ENCODE data around the gene VPS35. TPM values are rescaled to one million over a fixed set of nuclear protein-coding genes. Genes with fewer than 3 reads are reported as not detected.
A peak's percentile ranks its signal among the peaks of the same experiment; 100 is the strongest.

Gene VPS35
- 168 and 181 TPM in 2 replicates for total RNA-seq (2022)
- Bru-seq, nascent RNA: percentile 91 among the genes with signal in this experiment
- percentile 97 among the genes with signal in this experiment for BruChase-seq, experiment 1, labeled RNA remaining after a 6-hour chase
- BruChase-seq, experiment 2, labeled RNA remaining after a 2-hour chase: percentile 93 among the genes with signal in this experiment
- long read RNA-seq, full-length matches to known transcripts: 226 of 316 reads
- long read RNA-seq, partial matches to known transcripts: 47 of 316 reads
- long read RNA-seq, other reads (novel, unspliced or antisense): 43 of 316 reads

GRCh38 chr16:46688654-46689364 lies at the start of gene VPS35:
VPS35 (minus strand) TSS chr16:46689178; CDS start chr16:46689133, 45 bp downstream.
- Mint-ChIP-seq H3K27ac (ENCODE audit: unreplicated experiment) (no peak within 1 kb of the TSS), H3K4me3 (ENCODE audit: low read depth, unreplicated experiment) (no peak within 1 kb of the TSS), H3K36me3 (ENCODE audit: insufficient read depth, unreplicated experiment) (no peaks in the 10 kb centered on the region), H3K4me1 (ENCODE audit: low read depth, unreplicated experiment) (peaks cover 48% of the 10 kb centered on the region), H3K27me3 (ENCODE audit: unreplicated experiment) (no peaks in the 10 kb centered on the region), H3K9me3 (ENCODE audit: low read depth, unreplicated experiment) (no peaks in the 10 kb centered on the region)
- no TSS peak for BruUV-seq (replicated peaks)
- no peak for TF ChIP-seq CTCF (IDR thresholded peaks at IDR 0.05; ENCODE audit: unreplicated experiment)
- intact Hi-C loops (cut with micrococcal nuclease; ENCODE audit: unreplicated experiment): loop anchor here (5.0 kb wide), 1 partner anchor 113 kb away; no protein-coding TSS in a partner anchor
- CTCF ChIA-PET: interaction anchor here (0.8 to 1.6 kb wide), 3 partner anchors 15 to 453 kb away, joined by 3 to 8 read pairs (median 5); no protein-coding TSS in a partner anchor
- peak; percentile 100 for DNase-seq

GRCh38 chr16:46737621-46738214 lies 48.7 kb upstream of the VPS35 start:
- no peaks in the 10 kb centered on the region for H3K36me3 Mint-ChIP-seq (ENCODE audit: insufficient read depth, unreplicated experiment)
- CTCF ChIA-PET: no interaction called here
- H3K4me1 Mint-ChIP-seq (ENCODE audit: low read depth, unreplicated experiment): no peaks in the 10 kb centered on the region
- H3K4me3 Mint-ChIP-seq (ENCODE audit: low read depth, unreplicated experiment): no peak overlapping the region
- H3K27me3 Mint-ChIP-seq (ENCODE audit: unreplicated experiment): peaks cover 17% of the 10 kb centered on the region
- BruUV-seq (replicated peaks): no TSS peak
- intact Hi-C loops (cut with micrococcal nuclease; ENCODE audit: unreplicated experiment): no loop called here
- DNase-seq: no peak
- TF ChIP-seq CTCF (IDR thresholded peaks at IDR 0.05; ENCODE audit: unreplicated experiment): no peak
- H3K27ac Mint-ChIP-seq (ENCODE audit: unreplicated experiment): no peak overlapping the region
- no peaks in the 10 kb centered on the region for H3K9me3 Mint-ChIP-seq (ENCODE audit: low read depth, unreplicated experiment)

DNA sequence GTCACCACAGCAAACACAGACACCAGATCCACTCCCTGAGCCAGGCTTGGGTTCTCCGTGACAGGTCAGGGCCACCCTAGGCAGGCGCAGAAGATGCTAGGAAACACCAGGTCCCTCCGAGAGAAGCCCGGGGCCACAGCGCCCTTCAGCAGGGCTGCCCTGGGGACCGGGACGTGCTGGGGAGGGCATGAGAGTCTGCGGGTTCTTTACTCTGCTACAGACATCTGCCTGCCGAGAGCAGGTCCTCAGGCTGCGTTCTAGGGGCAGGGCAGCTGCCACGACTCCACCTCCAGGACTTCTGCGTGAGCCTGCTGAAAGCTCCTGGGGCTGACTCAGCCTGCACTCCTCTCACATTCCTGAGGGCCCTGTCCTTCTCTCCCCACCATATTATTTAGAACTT lies 47.7 kb upstream of the VPS35 start:
- Mint-ChIP-seq H3K4me1 (ENCODE audit: low read depth, unreplicated experiment) (no peaks in the 10 kb centered on the region), H3K27me3 (ENCODE audit: unreplicated experiment) (peaks cover 28% of the 10 kb centered on the region), H3K4me3 (ENCODE audit: low read depth, unreplicated experiment) (no peak overlapping the region), H3K9me3 (ENCODE audit: low read depth, unreplicated experiment) (no peaks in the 10 kb centered on the region), H3K36me3 (ENCODE audit: insufficient read depth, unreplicated experiment) (no peaks in the 10 kb centered on the region), H3K27ac (ENCODE audit: unreplicated experiment) (no peak overlapping the region)
- intact Hi-C loops (cut with micrococcal nuclease; ENCODE audit: unreplicated experiment): no loop called here
- CTCF ChIA-PET: no interaction called here
- no TSS peak for BruUV-seq (replicated peaks)
- no peak for DNase-seq
- no peak for TF ChIP-seq CTCF (IDR thresholded peaks at IDR 0.05; ENCODE audit: unreplicated experiment)

DNA sequence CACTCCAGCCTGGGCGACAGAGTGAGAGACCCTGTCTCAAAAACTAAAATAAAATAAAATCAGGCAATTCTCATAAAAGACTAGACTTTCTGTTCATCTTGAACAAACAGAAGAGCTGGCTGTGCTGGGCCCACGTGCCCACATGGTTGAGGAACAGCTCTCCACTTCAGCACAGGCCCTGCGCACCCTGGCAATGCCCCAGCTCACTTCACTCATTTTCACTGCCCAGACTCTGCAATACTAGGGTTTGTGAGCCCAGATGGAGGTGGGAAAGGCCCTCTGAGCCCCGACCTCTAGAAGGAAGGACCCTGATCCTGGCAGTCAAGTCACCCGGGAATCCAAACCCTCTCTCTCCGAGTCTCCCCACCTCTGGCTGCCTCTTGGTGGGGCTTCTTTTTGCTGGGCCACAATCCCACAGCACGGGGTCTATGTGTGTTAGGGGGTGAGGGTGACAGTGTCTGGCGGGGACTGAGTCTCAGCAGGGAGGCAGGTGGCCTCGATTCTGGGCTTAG lies 44.4 kb upstream of the VPS35 start:
- BruUV-seq (replicated peaks): no TSS peak
- Mint-ChIP-seq H3K27me3 (ENCODE audit: unreplicated experiment) (peaks cover 50% of the 10 kb centered on the region), H3K4me3 (ENCODE audit: low read depth, unreplicated experiment) (no peak overlapping the region), H3K4me1 (ENCODE audit: low read depth, unreplicated experiment) (no peaks in the 10 kb centered on the region), H3K36me3 (ENCODE audit: insufficient read depth, unreplicated experiment) (no peaks in the 10 kb centered on the region), H3K9me3 (ENCODE audit: low read depth, unreplicated experiment) (no peaks in the 10 kb centered on the region), H3K27ac (ENCODE audit: unreplicated experiment) (no peak overlapping the region)
- no peak for DNase-seq
- intact Hi-C loops (cut with micrococcal nuclease; ENCODE audit: unreplicated experiment): no loop called here
- TF ChIP-seq CTCF (IDR thresholded peaks at IDR 0.05; ENCODE audit: unreplicated experiment): no peak
- CTCF ChIA-PET: no interaction called here

All from Calu3 (cell line).